Stomach (tissue), 9 donors: ENCODE results near the gene TCF7L1. TPM values are rescaled to one million over a fixed set of nuclear protein-coding genes. Genes with fewer than 3 reads are reported as not detected.

Experiments used
- DNase-seq, 2 donors: peaks; one replicate each; pipeline versions ENCODE4 v3.0.0 to v3.0.0-alpha.2; 2013 to 2019
- H3K27ac ChIP-seq, 5 donors: fragments of 200-600 bp in 4 of 5; sonication (generic) in 4 of 5; one replicate each; pipeline ENCODE4 v1.5.1; 2013 to 2019; ENCODE audit warnings: mild to moderate bottlenecking in 1 of 5, moderate library complexity in 1 of 5
- H3K27me3 ChIP-seq, 3 donors: fragments of 200-600 bp; sonication (generic); one replicate each; pipeline ENCODE4 v1.5.1; 2017 to 2019; ENCODE audit warnings: mixed run types in 1 of 3
- H3K36me3 ChIP-seq, 4 donors: fragments of 200-600 bp; sonication (generic); 1 replicate in 3 of 4; 2 replicates in 1 of 4; pipeline ENCODE4 v1.5.1; 2016 to 2019
- H3K4me1 ChIP-seq, 4 donors: fragments of 200-600 bp; sonication (generic); one replicate each; pipeline ENCODE4 v1.5.1; 2016 to 2019
- H3K4me3 ChIP-seq, 4 donors: fragments of 200-600 bp; sonication (generic) in 3 of 4; one replicate each; pipeline ENCODE4 v1.5.1; 2016 to 2019; ENCODE audit warnings: mild to moderate bottlenecking in 1 of 4
- H3K9me3 ChIP-seq, 4 donors: fragments of 200-600 bp; sonication (generic); one replicate each; pipeline ENCODE4 v1.5.1; 2016 to 2019
- CTCF ChIP-seq, 7 experiments: fragments of 450-650 bp in 4 of 7; fragments of 200-600 bp in 3 of 7; sonication (generic) in 3 of 7; IDR thresholded peaks; one replicate each; pipeline ENCODE4 v1.5.1; 2016 to 2019; ENCODE audit warnings: antibody characterized with exemption in 7 of 7, control low read depth in 2 of 7, mild to moderate bottlenecking in 1 of 7
- EP300 ChIP-seq: sonication (generic); formaldehyde crosslinking; IDR thresholded peaks from one replicate; pipeline ENCODE4 v1.6.1; 2017; ENCODE audit warnings: antibody characterized with exemption
- POLR2A ChIP-seq, 4 donors: fragments of 450-650 bp; IDR thresholded peaks; one replicate each; pipeline ENCODE4 v1.6.1; 2016; ENCODE audit warnings: antibody characterized with exemption in 4 of 4, control low read depth in 2 of 4, mild to moderate bottlenecking in 1 of 4, moderate library complexity in 1 of 4
- POLR2AphosphoS5 ChIP-seq, 3 donors: sonication (generic); formaldehyde crosslinking; IDR thresholded peaks; one replicate each; pipeline ENCODE4 v1.6.1; 2016; ENCODE audit warnings: antibody characterized with exemption in 3 of 3
- WGBS, 5 donors: extraction: QIAGEN DNeasy Blood & Tissue Kit in 3 of 5; methylation state at CpG; one replicate each; pipeline versions ENCODE4 v1.1.5 to v1.1.7; 2013 to 2018; 5-methylcytosine and 5-hydroxymethylcytosine counted together
- intact Hi-C: fragments of 100-400 bp; cut with DNase I; formaldehyde crosslinking; loops from one replicate; pipeline ENCODE4 v1.15.1; 2023; ENCODE audit warnings: low total_unique reads
- polyA plus RNA-seq, 3 donors: library from polyadenylated mRNA; stranded (reverse); fragments of 200-250 nt; gene quantifications; one replicate each; pipeline ENCODE4 v1.2.3, GENCODE V29; 2013
- total RNA-seq, 5 donors: library from RNA; depleted of rRNA; stranded (reverse); fragments of >200 nt; gene quantifications; one replicate each; pipeline versions ENCODE4 v1.1.0 to v1.2.3, GENCODE V29; 2014 to 2016
- donor health status: healthy with polysubstance abuse.
- donor health status: Bipolar disorder and iron deficiency.
- donor health status: healthy.

The TCF7L1 gene
- total and polyA plus RNA-seq, 8 donors, result 0.45 to 8.3 (median 4.9) TPM; not detected in 1

- H3K27me3 ChIP-seq, result no peaks in the 10 kb centered on the region
- intact Hi-C loops, result no loop called here
- H3K36me3 ChIP-seq, result no peaks in the 10 kb centered on the region
- 81 to 88% (median 86%) methylated on average over 5 of the region's 5 CpGs for WGBS, 5 donors
- no peak overlapping the region for H3K4me3 ChIP-seq
- TF ChIP-seq POLR2AphosphoS5 (IDR thresholded peaks at IDR 0.05) (no peak), CTCF (IDR thresholded peaks at IDR 0.05) (no peak), EP300 (no peak), POLR2A (IDR thresholded peaks at IDR 0.05) (no peak)
- H3K9me3 ChIP-seq, result no peaks in the 10 kb centered on the region
- H3K4me1 ChIP-seq, result peaks cover 10 to 37% (median 16%) of the 10 kb centered on the region in 4 donors
- no peak for DNase-seq
- no peak overlapping the region for H3K27ac ChIP-seq
These were observed 45.8 kb downstream of the TCF7L1 start for GRCh38 chr2:85178980-85179411.

- 69 to 74% (median 71%) methylated on average over 3 of the region's 3 CpGs for WGBS, 5 donors
- intact Hi-C loops, result no loop called here
- peak in 1 of 2 donors; percentile 34 for DNase-seq
- H3K4me3 ChIP-seq, result no peak overlapping the region
- H3K4me1 ChIP-seq, result peaks cover 10 to 37% (median 16%) of the 10 kb centered on the region in 4 donors
- TF ChIP-seq POLR2AphosphoS5 (IDR thresholded peaks at IDR 0.05) (no peak), POLR2A (IDR thresholded peaks at IDR 0.05) (no peak), EP300 (no peak), CTCF (IDR thresholded peaks at IDR 0.05) (no peak)
- no peaks in the 10 kb centered on the region for H3K27me3 ChIP-seq
- no peaks in the 10 kb centered on the region for H3K36me3 ChIP-seq
- no peak overlapping the region for H3K27ac ChIP-seq
- no peaks in the 10 kb centered on the region for H3K9me3 ChIP-seq
These were observed 46.3 kb downstream of the TCF7L1 start for GRCh38 chr2:85179541-85179940.

GRCh38 chr2:85180322-85181133, 47.3 kb downstream of the TCF7L1 start:
- H3K36me3 ChIP-seq, result no peaks in the 10 kb centered on the region
- H3K4me3 ChIP-seq, result no peak overlapping the region
- no peak overlapping the region for H3K27ac ChIP-seq
- peaks cover 5 to 32% (median 14%) of the 10 kb centered on the region in 4 donors for H3K4me1 ChIP-seq
- intact Hi-C loops, result no loop called here
- 61 to 68% (median 65%) methylated on average over 9 to 12 of the region's 12 CpGs for WGBS, 5 donors
- H3K9me3 ChIP-seq, result no peaks in the 10 kb centered on the region
- TF ChIP-seq POLR2AphosphoS5 (IDR thresholded peaks at IDR 0.05) (no peak), CTCF (IDR thresholded peaks at IDR 0.05) (no peak), EP300 (no peak), POLR2A (IDR thresholded peaks at IDR 0.05) (no peak)
- H3K27me3 ChIP-seq, result no peaks in the 10 kb centered on the region
- DNase-seq, result peak in 1 of 2 donors; percentile 26

GRCh38 chr2:85181134-85181631, 48.0 kb downstream of the TCF7L1 start:
- no peak overlapping the region for H3K4me3 ChIP-seq
- 53 to 83% (median 65%) methylated on average over 5 of the region's 5 CpGs for WGBS, 5 donors
- no peaks in the 10 kb centered on the region for H3K27me3 ChIP-seq
- no peak overlapping the region for H3K27ac ChIP-seq
- TF ChIP-seq POLR2A (IDR thresholded peaks at IDR 0.05) (no peak), POLR2AphosphoS5 (IDR thresholded peaks at IDR 0.05) (no peak), CTCF (IDR thresholded peaks at IDR 0.05) (no peak), EP300 (no peak)
- peak in 1 of 2 donors; percentile 47 for DNase-seq
- peaks cover under 1 to 26% (median 12%) of the 10 kb centered on the region in 4 donors for H3K4me1 ChIP-seq
- H3K36me3 ChIP-seq, result no peaks in the 10 kb centered on the region
- H3K9me3 ChIP-seq, result no peaks in the 10 kb centered on the region
- intact Hi-C loops, result no loop called here
